Erythroblast (primary cell): ENCODE data around the gene UQCR11.

ENCODE experiments used
- DNase-seq, 2 experiments: peaks; one replicate each; lab custom pipeline; 2025; lab: John Stamatoyannopoulos, UW
- GATA1 ChIP-seq: IDR thresholded peaks from 2 replicates; pipeline ENCODE4 v1.6.1; 2011; ENCODE audit warnings: low read depth, mild to moderate bottlenecking, control low read depth, low read length, moderate library complexity
- POLR2A ChIP-seq: IDR thresholded peaks from 2 replicates; pipeline ENCODE4 v1.6.1; 2011; ENCODE audit warnings: mild to moderate bottlenecking, low read length

UQCR11 gene

DNA sequence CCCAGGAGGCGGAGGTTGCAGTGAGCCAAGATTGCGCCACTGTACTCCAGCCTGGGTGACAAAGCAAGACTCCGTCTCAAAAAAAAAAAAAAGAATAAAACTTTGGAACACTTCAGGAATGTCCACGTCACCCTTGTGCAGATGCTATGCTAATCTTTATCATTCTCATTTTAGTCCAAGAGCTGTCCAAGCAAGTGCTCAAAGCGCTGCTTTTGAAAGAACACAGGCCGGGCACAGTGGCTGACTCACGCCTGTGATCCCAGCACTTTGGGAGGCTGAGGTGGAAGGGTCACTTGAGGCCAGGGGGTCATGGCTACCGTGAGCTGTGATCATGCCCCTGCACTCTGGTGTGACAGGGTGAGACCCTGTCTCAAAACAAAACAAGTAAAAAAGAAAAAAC, 11.1 kb upstream of the UQCR11 start:
- no peak for TF ChIP-seq GATA1
- TF ChIP-seq POLR2A, result no peak
- DNase-seq, result no peak

DNA sequence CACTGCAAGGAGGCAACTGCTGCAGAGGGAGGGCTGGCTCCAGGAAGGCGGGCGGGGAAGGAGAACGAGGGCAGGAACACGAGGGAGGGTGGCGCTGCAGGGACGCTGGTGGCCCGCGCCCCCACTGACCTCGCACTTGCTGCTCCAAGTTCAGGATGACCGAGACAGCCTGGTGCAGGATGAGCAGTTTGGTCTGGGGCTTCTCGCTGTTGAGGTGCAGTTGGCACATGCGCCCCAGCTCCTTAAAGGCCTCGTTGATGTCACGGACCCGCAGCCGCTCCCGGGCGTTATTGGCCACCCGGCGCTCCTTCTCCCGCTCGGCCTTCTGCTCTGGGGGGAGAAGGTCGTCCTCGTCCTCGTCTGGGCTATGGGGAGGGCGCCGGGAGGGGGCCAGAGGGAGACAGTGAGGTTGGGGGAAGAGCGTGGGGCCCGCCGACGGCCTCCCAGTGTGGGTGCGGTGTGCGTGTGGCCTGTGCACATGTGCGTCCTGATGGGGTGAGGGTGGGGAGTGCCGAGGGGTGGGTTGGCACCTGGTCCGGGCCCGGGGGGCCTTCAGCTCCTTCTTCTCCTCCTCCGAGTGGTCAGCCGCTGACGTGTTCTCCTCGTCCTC, 10.0 kb upstream of the UQCR11 start:
- no peak for DNase-seq
- TF ChIP-seq POLR2A, result no peak
- no peak for TF ChIP-seq GATA1

DNA sequence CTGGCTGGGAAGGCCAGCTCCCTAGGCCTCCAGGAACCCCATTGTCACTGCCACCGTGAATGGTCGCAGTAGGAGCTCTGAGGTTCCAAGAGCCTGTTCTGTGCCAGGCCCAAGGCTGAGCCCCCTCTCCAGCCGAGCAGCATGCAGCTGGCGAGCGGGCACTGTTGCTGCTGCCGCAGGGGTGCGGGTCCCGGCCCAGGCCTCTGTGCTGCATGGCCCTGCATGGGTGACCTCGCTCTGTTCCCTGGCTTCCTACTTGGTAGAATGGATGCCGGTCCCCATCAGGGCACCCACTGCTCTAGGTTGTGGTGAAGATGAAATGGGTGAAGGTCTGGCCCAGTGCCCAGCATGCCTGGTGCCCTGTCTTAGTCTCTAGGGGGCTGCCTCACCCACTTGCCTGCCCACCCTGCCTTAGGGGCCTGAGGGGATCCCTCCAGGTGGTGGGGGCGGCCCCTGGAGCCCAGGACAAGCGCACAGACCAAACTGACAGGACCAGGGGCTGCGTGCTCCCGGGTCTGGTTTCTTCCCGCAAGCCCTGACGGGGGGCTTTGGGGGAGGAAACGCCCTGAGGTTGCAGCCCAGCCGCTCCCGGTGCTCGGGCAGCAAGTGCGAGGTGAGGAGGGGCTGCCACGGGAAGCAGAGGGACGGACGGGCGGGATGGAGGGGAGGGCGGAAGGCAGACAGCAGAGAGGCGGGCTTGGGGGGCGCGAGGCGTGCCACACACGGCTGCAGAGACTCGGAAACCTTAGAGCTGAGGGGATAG, 8.7 kb upstream of the UQCR11 start:
- no peak for DNase-seq
- no peak for TF ChIP-seq GATA1
- TF ChIP-seq POLR2A, result no peak

DNA sequence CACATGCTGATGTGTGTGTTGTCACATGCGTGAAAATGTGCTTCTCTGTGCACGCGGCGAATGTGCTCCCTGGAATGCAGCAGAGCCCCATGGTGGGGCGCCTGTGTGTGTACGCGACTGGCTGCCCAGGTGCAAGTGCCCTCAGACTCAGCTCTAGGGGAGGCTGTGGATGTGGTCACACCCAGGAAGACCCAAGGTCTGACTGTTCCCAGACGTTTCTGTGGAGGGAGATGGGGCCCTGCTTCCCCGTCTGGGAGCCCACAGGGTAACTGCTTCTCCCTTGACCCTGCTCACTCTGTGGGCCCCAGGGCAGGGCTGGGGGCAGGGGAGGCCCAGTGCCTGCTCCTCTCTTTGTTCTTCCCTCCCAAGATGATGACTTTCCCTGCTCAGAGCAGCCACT, 7.9 kb upstream of the UQCR11 start:
- no peak for DNase-seq
- no peak for TF ChIP-seq POLR2A
- no peak for TF ChIP-seq GATA1

DNA sequence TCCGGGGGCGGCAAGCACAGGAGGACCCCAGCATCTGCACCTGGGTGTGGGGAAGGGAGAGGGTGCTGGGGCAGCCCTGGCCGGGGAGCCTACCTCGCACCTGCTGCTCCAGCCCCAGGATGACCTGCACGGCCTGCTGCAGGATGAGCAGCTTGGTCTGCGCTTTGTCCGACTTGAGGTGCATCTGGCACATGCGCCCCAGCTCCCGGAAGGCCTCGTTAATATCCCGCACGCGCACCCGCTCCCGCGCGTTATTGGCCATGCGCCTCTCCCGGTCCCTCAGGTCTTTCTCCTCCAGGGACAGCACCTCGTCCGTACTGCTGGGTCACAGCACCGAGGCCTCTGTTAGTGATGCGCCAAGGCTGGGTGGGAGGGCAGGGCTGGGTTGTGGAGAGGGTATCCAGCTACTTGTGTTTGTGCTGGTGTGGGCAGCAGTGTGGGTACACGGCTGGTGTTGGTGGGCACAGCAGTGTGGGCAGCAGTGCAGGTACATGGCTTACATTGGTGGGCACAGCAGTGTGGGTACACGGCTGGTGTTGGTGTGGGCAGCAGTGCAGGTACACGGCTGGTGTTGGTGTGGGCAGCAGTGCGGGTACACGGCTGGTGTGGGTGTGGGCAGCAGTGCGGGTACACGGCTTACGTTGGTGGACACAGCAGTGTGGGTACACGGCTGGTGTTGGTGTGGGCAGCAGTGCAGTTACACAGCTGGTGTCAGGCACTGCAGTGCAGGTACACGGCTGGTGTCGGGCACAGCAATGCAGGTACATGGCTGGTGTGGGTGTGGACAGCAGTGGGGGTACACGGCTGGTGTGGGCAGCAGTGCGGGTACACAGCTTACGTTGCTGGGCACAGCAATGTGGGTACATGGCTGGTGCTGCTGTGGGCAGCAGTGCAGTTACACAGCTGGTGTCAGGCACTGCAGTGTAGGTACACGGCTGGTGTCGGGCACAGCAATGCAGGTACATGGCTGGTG, 7.1 kb upstream of the UQCR11 start:
- no peak for DNase-seq
- TF ChIP-seq POLR2A, result no peak
- no peak for TF ChIP-seq GATA1

DNA sequence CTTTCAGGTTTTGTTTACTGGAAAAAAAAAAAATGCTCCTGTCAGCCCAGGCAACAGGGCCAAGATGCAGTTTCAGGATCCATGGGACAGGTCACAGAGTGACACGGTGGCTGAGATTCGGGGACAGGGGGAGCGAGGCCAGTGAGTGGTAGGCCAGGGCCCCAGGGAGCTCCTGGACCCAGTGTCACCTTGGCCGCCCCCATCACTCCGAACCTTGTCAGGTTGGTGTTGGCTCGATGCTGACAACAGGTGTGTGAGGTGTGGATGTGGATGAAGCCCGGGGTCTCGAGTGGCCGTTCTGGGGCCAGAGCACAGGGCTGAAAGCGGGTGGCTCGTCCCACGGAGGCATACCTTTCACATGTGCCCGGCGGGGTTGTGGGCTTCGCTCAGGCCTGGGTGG, 6.1 kb upstream of the UQCR11 start:
- TF ChIP-seq POLR2A (no peak), GATA1 (no peak)

DNA sequence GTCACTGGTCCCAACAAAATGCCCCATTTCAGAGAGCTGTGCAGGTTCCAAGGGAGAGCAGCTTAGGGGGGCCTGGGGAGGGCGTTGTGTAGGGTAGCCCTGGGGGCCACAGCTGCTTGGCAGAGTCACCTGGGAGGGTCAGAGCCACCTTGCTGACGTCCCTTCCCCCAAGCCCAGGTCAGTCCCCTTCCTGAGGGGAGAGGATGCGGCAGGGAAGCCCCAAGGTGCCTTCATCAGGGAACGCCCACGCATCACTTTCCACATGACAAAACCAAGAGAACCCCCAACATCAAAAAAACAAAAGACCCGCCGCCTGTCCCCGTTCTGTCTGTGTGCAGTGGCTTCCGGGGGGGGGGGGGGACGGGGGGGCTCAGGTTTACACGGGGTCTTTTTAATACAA, 5.3 kb upstream of the UQCR11 start:
- no peak for DNase-seq
- TF ChIP-seq POLR2A (no peak), GATA1 (no peak)

More for the DNA sequence above, 6.1 kb upstream of the UQCR11 start:
- DNase-seq, result no peak

DNA sequence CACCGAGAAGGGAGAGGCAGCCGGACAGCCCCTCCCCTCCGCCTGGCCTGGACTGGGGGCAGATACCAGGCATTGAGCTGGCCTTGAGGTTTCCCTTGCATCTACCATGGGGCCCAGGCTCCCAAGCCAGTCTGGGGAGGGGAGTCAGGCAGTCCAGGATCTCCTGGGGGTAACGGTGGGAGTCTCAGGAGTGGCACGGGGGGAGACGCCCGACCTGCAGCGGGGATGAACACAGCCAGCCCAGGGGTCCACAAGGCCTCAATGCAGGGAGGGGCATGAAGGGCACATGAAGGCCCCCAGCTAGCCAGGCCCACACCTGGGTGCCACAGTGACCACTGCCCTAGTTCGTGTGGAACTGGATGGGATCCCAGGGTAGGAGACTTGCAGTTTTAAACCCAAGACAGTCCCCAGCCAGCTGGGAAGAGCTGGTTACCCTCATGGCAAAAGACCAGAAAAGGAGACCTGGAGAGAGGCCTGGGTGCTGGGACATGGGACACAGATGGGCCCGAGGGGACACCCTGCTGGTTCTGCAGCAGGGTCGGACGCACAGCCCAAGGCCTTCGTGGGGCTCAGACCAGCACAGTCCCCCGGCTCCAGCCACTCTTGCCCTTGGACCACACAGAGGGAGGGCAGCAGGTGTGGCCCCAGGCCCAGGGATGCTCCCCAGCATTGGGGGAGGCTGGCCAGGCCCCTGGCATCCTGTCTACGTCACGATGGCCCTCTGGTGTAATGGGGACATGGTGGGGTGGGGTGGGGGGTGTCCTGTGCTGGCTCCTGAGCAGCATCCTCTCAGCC, 4.6 kb upstream of the UQCR11 start:
- TF ChIP-seq GATA1 (no peak), POLR2A (no peak)
- DNase-seq, result no peak

DNA sequence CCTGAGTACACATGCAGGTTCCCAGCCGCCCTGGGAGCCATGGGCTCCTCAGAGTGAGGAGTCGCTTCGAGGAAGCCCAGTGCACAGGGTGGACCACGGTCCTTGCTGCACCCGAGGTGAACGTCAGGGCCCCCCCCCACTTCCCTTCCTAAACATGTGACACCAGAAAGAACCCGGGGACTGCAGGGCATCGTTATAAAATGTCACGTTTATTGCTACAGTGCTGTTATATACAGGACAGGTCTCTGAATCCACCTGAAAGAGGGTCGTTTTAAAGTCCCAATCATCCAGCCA, 3.8 kb upstream of the UQCR11 start:
- DNase-seq, result no peak
- TF ChIP-seq GATA1 (no peak), POLR2A (no peak)

DNA sequence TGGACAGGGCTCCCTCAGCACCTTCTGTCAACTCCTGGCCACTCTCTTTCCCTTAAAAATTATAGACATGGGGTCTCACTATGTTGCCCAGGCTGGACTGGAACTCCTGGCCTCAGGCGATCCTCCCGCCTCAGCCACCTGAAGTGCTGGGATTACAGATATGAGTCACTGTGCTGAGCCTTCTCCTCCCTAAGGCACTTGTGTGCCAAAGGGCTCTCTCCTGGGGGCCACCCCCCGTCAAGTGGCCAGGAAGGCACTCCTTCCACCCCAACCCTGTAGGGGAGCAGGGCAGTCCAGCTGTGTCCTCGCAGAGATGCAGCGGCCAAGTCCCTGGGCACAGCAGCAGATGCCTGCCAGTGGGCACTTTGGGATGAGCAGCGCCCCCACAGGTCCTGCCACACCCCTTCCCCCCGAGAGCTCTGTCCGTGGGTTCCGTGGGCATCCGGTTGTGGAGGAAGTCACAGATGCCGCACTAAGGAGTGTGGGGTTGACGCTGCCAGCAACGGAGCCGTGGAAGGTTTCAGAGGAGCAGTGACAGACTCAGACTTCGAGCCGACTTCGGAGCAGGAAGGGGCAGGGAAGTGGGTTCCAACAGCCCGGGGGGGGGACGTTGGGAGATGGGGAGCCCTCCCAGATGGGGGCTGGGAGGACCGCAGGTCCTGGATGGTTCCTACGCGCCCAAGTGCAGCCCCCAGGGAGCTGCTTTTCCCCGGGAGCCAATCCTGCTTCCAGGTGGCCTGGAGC, 3.3 kb upstream of the UQCR11 start:
- no peak for TF ChIP-seq GATA1
- no peak for TF ChIP-seq POLR2A
- DNase-seq, result no peak

DNA sequence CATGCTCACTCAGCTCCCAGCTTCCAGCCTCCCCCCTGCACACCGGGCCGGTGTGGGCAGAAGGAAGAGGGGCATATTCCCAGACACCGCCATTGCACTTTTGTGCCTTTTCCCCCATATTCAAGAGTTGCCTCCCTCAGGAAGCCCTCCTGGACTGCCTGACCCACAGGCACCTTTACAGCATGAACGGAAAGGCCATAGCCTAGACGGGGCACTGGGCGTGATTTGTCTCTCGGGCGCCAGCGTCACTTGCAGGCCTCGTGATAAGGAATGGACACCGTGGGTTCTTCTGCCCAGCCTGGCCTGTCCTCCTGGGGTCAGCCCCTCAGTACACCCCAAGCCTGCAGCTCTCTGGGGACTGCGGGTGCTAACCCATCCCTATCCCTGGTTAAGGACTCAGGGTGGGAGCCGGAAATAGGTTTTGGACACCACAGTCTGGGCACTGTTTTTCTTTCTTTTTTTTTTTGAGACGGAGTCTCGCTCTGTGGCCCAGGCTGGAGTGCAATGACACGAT, 933 bp upstream of the UQCR11 start:
- TF ChIP-seq GATA1 (no peak), POLR2A (no peak)
- DNase-seq, result no peak

DNA sequence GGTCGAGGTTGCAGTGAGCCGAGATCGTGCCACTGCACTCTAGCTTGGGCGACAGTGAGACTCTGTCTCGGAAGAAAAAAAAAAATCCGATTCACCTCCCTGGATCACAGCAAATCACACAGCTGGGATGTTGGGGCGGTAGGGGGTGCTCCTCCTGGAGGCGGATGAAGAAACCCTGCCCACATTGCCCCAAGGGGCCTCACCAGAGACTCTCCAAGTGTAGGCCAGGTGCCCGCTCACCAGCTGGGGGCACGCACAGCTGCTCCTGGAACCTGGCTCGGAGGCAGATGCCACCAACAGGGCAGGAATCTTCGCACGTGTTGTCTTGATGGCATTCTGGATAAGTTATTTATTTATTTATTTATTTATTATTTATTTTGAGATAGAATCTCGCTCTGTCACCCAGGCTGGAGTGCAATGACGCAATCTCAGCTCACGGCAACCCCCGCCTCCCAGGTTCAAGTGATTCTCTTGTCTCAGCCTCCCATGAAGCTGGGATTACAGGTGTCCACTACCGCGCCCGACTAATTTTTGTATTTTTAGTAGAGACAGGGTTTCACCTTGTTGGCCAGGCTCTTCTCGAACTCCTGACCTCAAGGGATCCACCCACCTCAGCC, 3.1 kb downstream of the UQCR11 start:
- no peak for DNase-seq
- TF ChIP-seq GATA1, result no peak
- TF ChIP-seq POLR2A, result no peak
